HepG2 (cell line): ENCODE results near the gene ARHGEF16. TPM values are rescaled to one million over a fixed set of nuclear protein-coding genes. Genes with fewer than 3 reads are reported as not detected.

Source experiments
- ATAC-seq: fragments of 200-7000 bp; cut with Tn5 transposase; 3 replicates; pipeline ENCODE4 v1.9.1; 2020; ENCODE audit warnings: mild to moderate bottlenecking, moderate library complexity
- BruUV-seq: library from RNA; stranded (reverse); fragments of 400-500 nt; replicated peaks from 2 replicates; lab custom pipeline; 2021; lab: Mats Ljungman, UMichigan
- CTCF ChIA-PET: fragments of 300-600 bp; formaldehyde crosslinking; extraction: SDS; loops from one replicate; lab custom pipeline; 2021; ENCODE audit warnings: low total read pairs, inconsistent platforms, low intra/inter-chr PET ratio; lab: Yijun Ruan, JAX
- POLR2A ChIA-PET: fragments of 350-600 bp; sonication (Branson Sonifier 250); formaldehyde crosslinking; loops from one replicate; lab custom pipeline; 2020; ENCODE audit warnings: antibody characterized with exemption, inconsistent platforms; lab: Yijun Ruan, JAX
- DNase-seq: peaks from one replicate; pipeline ENCODE4 v3.0.0-alpha.2; 2015; ENCODE audit warnings: low spot score
- FAIRE-seq: peaks from 3 replicates; lab custom pipeline; 2011; peaks lifted over from hg19 to GRCh38; lab: Jason Lieb, UNC
- H2AFZ ChIP-seq: one replicate; pipeline ENCODE4 v1.6.1; 2011; ENCODE audit warnings: low read length, inconsistent platforms
- H3K27ac ChIP-seq: fragments of 300-600 bp; 3 replicates; pipeline ENCODE4 v1.8.0; 2011; ENCODE audit warnings: mixed run types, mild to moderate bottlenecking, mixed read lengths, low read length, inconsistent platforms; ENCODE audit not compliant: insufficient read depth; ENCODE audit errors: extremely low read length
- H3K27me3 ChIP-seq, 2 experiments: fragments of 200-600 bp in 1 of 2; 2 replicates in 1 of 2; 3 replicates in 1 of 2; pipeline versions ENCODE4 v1.6.0 to v1.8.0; 2011; ENCODE audit warnings: low read length in 2 of 2, mild to moderate bottlenecking in 2 of 2, moderate library complexity in 2 of 2, inconsistent platforms in 1 of 2; ENCODE audit not compliant: insufficient read depth in 2 of 2, control insufficient read depth in 1 of 2
- H3K36me3 ChIP-seq, 2 experiments: fragments of 200-600 bp in 1 of 2; replicated peaks in 1 of 2; 2 replicates in 1 of 2; 3 replicates in 1 of 2; pipeline versions ENCODE4 v1.5.1 to v1.8.0; 2011; ENCODE audit warnings: low read length in 2 of 2, inconsistent platforms in 1 of 2; ENCODE audit not compliant: insufficient read depth in 2 of 2, control insufficient read depth in 1 of 2
- H3K4me1 ChIP-seq: 2 replicates; pipeline ENCODE4 v1.5.1; 2012; ENCODE audit warnings: low read length, inconsistent platforms; ENCODE audit not compliant: insufficient read depth
- H3K4me2 ChIP-seq: 2 replicates; pipeline ENCODE4 v1.6.0; 2011; ENCODE audit warnings: low read depth, low read length, inconsistent platforms
- H3K4me3 ChIP-seq, 3 experiments: fragments of 200-600 bp in 1 of 3; sonication (generic), shearing (Covaris generic) in 1 of 3; replicated peaks in 1 of 3; 2 replicates each; pipeline ENCODE4 v1.5.1; 2011 to 2016; ENCODE audit warnings: low read length in 3 of 3, inconsistent platforms in 2 of 3, low read depth in 2 of 3, mild to moderate bottlenecking in 2 of 3, control low read depth in 1 of 3, mixed read lengths in 1 of 3; ENCODE audit not compliant: insufficient read depth in 1 of 3
- H3K79me2 ChIP-seq: one replicate; pipeline ENCODE4 v1.6.1; 2011; ENCODE audit warnings: low read length, inconsistent platforms; ENCODE audit not compliant: insufficient read depth
- H3K9ac ChIP-seq: 2 replicates; pipeline ENCODE4 v1.6.0; 2011; ENCODE audit warnings: mild to moderate bottlenecking, low read depth, low read length, inconsistent platforms; ENCODE audit not compliant: insufficient read depth
- H3K9me3 ChIP-seq: 2 replicates; pipeline ENCODE4 v1.5.1; 2012; ENCODE audit warnings: mild to moderate bottlenecking, low read length
- H4K20me1 ChIP-seq: 2 replicates; pipeline ENCODE4 v1.6.0; 2011; ENCODE audit warnings: inconsistent platforms, mild to moderate bottlenecking, low read length, moderate library complexity; ENCODE audit not compliant: insufficient read depth
- ISX ChIP-seq: sonication (generic); formaldehyde crosslinking; conservative IDR thresholded peaks from 2 replicates; pipeline ENCODE4 v1.5.0; 2020; ENCODE audit warnings: missing genetic modification reagents
- PHF5A ChIP-seq: IDR thresholded peaks from one replicate; pipeline ENCODE4 v1.6.1; 2018; ENCODE audit warnings: low read depth, missing genetic modification reagents; ENCODE audit not compliant: unreplicated experiment
- SMAD9 ChIP-seq: sonication (generic); formaldehyde crosslinking; IDR thresholded peaks from 2 replicates; pipeline ENCODE4 v1.5.1; 2020; ENCODE audit warnings: mild to moderate bottlenecking, missing genetic modification reagents
- TFE3 ChIP-seq: IDR thresholded peaks from 2 replicates; pipeline ENCODE4 v1.6.1; 2016
- WGBS: methylation state at CpG from one replicate; pipeline ENCODE4 v1.1.6; 2017; ENCODE audit warnings: low lambda C conversion rate; 5-methylcytosine and 5-hydroxymethylcytosine counted together
- in situ Hi-C: cut with HindIII; loops from 2 replicates; pipeline ENCODE4 v1.10.0; 2017; ENCODE audit warnings: low pct_unique_long_range_greater_than_20kb; ENCODE audit not compliant: extremely low pct_ligation_motif_present
- intact Hi-C: fragments of 100-400 bp; cut with micrococcal nuclease; formaldehyde crosslinking; loops from one replicate; pipeline ENCODE4 v1.10.0; 2022; ENCODE audit not compliant: unreplicated experiment
- polyA plus RNA-seq, 8 experiments: library from polyadenylated mRNA; depleted of rRNA in 3 of 8; stranded (reverse) in 7 of 8; unstranded in 1 of 8; fragments of >200 nt; fragmentation: Illumina TruSeq in 4 of 8; extraction: Trizol in 4 of 8; gene quantifications; 2 replicates each; pipeline versions ENCODE4 v1.2.1 to v1.2.3, GENCODE V29; 2011 to 2016; ENCODE audit warnings: low read depth in 4 of 8, missing spikeins in 1 of 8, mixed read lengths in 1 of 8; ENCODE audit not compliant: insufficient read depth in 1 of 8
- total RNA-seq, 5 experiments: library from RNA; depleted of rRNA; stranded (reverse); fragments of >200 nt; fragmentation: Illumina TruSeq; extraction: Trizol; gene quantifications; 2 replicates each; pipeline ENCODE4 v1.2.3, GENCODE V29; 2016; ENCODE audit warnings: low read depth in 1 of 5

Gene ARHGEF16
- total and polyA plus RNA-seq, 2 of the 13 experiments (the other 11 are each of a cell fraction or from before 2014, with no cell fraction given) = 20.3 to 39.9 TPM

- TF ChIP-seq TFE3 = no peak
Measured at GRCh38 chr1:3423896-3424611, 30.4 kb upstream of the ARHGEF16 start (continued).

DNA sequence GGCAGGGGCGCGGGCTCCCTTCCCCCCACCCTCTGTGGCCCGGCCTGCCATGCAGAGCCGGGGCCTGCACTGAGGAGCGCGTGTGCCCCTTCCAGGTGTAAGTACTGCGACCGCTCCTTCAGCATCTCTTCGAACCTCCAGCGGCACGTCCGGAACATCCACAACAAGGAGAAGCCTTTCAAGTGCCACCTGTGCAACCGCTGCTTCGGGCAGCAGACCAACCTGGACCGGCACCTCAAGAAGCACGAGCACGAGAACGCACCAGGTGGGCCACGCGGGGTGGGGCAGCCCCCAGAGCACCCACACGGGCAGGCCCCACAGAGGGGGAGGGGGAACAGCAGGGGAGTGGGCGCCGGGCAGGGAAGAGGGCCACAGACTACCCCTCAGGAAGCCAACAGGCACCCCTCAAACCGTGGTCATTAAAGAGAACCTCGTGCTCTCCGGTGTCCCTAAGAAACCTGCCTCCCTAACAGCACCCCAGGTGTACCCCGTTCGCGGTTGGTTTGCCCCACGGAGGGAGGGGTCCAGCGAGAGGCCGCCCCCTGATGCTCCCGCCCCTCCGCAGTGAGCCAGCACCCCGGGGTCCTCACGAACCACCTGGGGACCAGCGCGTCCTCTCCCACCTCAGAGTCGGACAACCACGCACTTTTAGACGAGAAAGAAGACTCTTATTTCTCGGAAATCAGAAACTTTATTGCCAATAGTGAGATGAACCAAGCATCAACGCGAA, 28.8 kb upstream of the ARHGEF16 start:
- H3K9ac ChIP-seq = no peak overlapping the region
- no peak for FAIRE-seq
- in situ Hi-C loops (no loop called here), intact Hi-C loops (loop anchor here (10.0 kb wide), 1 partner anchor 551 kb away; no protein-coding TSS in a partner anchor)
- BruUV-seq = no TSS peak
- no peak overlapping the region for H3K27ac ChIP-seq
- DNase-seq = no peak
- peaks cover 49% of the 10 kb centered on the region for H3K4me1 ChIP-seq
- POLR2A ChIA-PET = no interaction called here
- no peaks in the 10 kb centered on the region for H3K36me3 ChIP-seq
- WGBS = 78% methylated on average over 32 of the region's 44 CpGs
- ATAC-seq = no peak
- H3K4me3 ChIP-seq = no peak overlapping the region
- no peak overlapping the region for H2AFZ ChIP-seq
- TF ChIP-seq ISX (CRISPR knock-in tag) = no peak
- TF ChIP-seq SMAD9 = no peak
- no peak for TF ChIP-seq PHF5A
- no peak overlapping the region for H3K4me2 ChIP-seq
- CTCF ChIA-PET = interaction anchor here (1.5 kb wide), 1 partner anchor 550 kb away, joined by 3 read pairs; no protein-coding TSS in a partner anchor
- no peaks in the 10 kb centered on the region for H4K20me1 ChIP-seq
- no peaks in the 10 kb centered on the region for H3K79me2 ChIP-seq
- H3K27me3 ChIP-seq = peaks cover 2 to 13% of the 10 kb centered on the region in 2 experiments; a peak in 2 of 5 replicates
- H3K9me3 ChIP-seq = no peaks in the 10 kb centered on the region
